ENCODE measurements around the gene IMPDH1. TPM values are rescaled to one million over a fixed set of nuclear protein-coding genes. Genes with fewer than 3 reads are reported as not detected.

IMPDH1 gene
- total and polyA plus RNA-seq, 10 of the 15 experiments (the other 5 are each of a cell fraction or from before 2014, with no cell fraction given) = 0.50 to 61.3 (median 41.8) TPM

GRCh38 chr7:128361411-128362379, 48.1 kb downstream of the IMPDH1 start, which contains the start of gene PRRT4 (continued):
- TF ChIP-seq IRF5 (IDR thresholded peaks at IDR 0.05; ENCODE audit: borderline replicate concordance) = no peak
- TF ChIP-seq MEF2A (IDR thresholded peaks at IDR 0.05; ENCODE audit: insufficient read depth, low read depth, low read length) = no peak
- no peak for TF ChIP-seq ZNF217 (IDR thresholded peaks at IDR 0.05)
- TF ChIP-seq MYC (IDR thresholded peaks at IDR 0.05; ENCODE audit: insufficient read depth, insufficient read length, insufficient replicate concordance, low read length, severe bottlenecking) = no peak
- TF ChIP-seq PAX8 (IDR thresholded peaks at IDR 0.05) = no peak
- TF ChIP-seq EZH2 (IDR thresholded peaks at IDR 0.05; ENCODE audit: borderline replicate concordance, control insufficient read depth, low read depth, low read length) = no peak
- TF ChIP-seq TCF12 (IDR thresholded peaks at IDR 0.05; ENCODE audit: low read depth, low read length) = no peak
- no peak for TF ChIP-seq BCL11A (IDR thresholded peaks at IDR 0.05; ENCODE audit: low read depth, low read length)
- TF ChIP-seq SPI1 (IDR thresholded peaks at IDR 0.05; ENCODE audit: borderline replicate concordance, insufficient read depth, low read depth, low read length) = no peak
- TF ChIP-seq TARDBP (IDR thresholded peaks at IDR 0.05; ENCODE audit: borderline replicate concordance) = no peak
- no peak for TF ChIP-seq IKZF1 (conservative IDR thresholded peaks at IDR 0.05)

DNA sequence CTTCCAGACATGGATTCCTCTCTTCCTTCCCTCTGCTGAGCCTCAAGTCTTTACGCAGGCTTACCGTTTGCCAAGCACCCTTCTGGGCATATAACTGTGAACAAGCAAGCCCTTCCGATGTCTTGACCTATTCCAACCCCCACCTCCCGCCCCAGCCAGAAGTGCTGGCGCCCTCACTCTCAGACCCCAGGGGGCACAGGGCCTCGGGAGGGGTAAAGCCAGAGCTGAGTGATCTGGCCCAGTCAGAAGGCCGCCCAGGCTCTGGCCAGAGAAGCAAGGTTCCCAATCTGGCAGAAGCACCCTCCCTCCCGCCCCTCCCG, 49.5 kb downstream of the IMPDH1 start:
- Histone ChIP-seq H3K9ac (ENCODE audit: control insufficient read depth, insufficient read depth, low read length) (no peak overlapping the region), H3K9me3 (replicated peaks; ENCODE audit: control insufficient read depth, insufficient read depth, low read length) (no peaks in the 10 kb centered on the region), H3K27ac (ENCODE audit: control insufficient read depth, insufficient read depth) (no peak overlapping the region), H2AFZ (ENCODE audit: control insufficient read depth, low read depth, low read length) (no peak overlapping the region), H3K27me3 (replicated peaks in 1 of 2; ENCODE audit: control insufficient read depth in 2 of 2, insufficient read depth in 2 of 2, low read length in 1 of 2) (peaks cover 19 to 31% of the 10 kb centered on the region in 2 experiments), H3K4me2 (ENCODE audit: control insufficient read depth, insufficient read depth) (no peak overlapping the region), H3K79me2 (ENCODE audit: control insufficient read depth, insufficient read depth, low read length) (no peaks in the 10 kb centered on the region), H4K20me1 (ENCODE audit: control insufficient read depth, insufficient read depth) (no peaks in the 10 kb centered on the region), H3K4me3 (no peak overlapping the region), H3K4me1 (ENCODE audit: control insufficient read depth, insufficient read depth, low read length) (no peaks in the 10 kb centered on the region), H3K36me3 (ENCODE audit: control insufficient read depth in 2 of 2, insufficient read depth in 2 of 2, low read length in 1 of 2) (no peaks in the 10 kb centered on the region)
- intact Hi-C loops (cut with micrococcal nuclease; ENCODE audit: unreplicated experiment) = no loop called here
- no peak for FAIRE-seq
- ChIA-PET SMC1A (ENCODE audit: uncharacterized antibody, unreplicated experiment) (no interaction called here), RAD21 (ENCODE audit: unreplicated experiment) (no interaction called here), POLR2A (no interaction called here), CTCF (no interaction called here)
- no TSS peak for BruUV-seq (replicated peaks)
- in situ Hi-C loops (cut with MboI) = no loop called here
- ATAC-seq = no peak
- WGBS (ENCODE audit: insufficient coverage, insufficient replicate concordance, low lambda C conversion rate, missing lambda C conversion rate) = 23% methylated on average over 8 of the region's 9 CpGs
- no peak for DNase-seq (ENCODE audit: low read depth, low spot score)
- TF ChIP-seq ESRRA (IDR thresholded peaks at IDR 0.05; ENCODE audit: low read length) (no peak), CBFB (IDR thresholded peaks at IDR 0.05; ENCODE audit: low read depth) (no peak), SMAD5 (IDR thresholded peaks at IDR 0.05; ENCODE audit: low read depth) (no peak), RELA (IDR thresholded peaks at IDR 0.05; ENCODE audit: borderline replicate concordance, partially characterized antibody) (no peak), RAD51 (IDR thresholded peaks at IDR 0.05) (no peak), NR2F1 (conservative IDR thresholded peaks at IDR 0.05) (no peak), FOXM1 (IDR thresholded peaks at IDR 0.05; ENCODE audit: low read depth, low read length) (no peak), STAT1 (conservative IDR thresholded peaks at IDR 0.05) (no peak)
- TF ChIP-seq, protein P1, sequence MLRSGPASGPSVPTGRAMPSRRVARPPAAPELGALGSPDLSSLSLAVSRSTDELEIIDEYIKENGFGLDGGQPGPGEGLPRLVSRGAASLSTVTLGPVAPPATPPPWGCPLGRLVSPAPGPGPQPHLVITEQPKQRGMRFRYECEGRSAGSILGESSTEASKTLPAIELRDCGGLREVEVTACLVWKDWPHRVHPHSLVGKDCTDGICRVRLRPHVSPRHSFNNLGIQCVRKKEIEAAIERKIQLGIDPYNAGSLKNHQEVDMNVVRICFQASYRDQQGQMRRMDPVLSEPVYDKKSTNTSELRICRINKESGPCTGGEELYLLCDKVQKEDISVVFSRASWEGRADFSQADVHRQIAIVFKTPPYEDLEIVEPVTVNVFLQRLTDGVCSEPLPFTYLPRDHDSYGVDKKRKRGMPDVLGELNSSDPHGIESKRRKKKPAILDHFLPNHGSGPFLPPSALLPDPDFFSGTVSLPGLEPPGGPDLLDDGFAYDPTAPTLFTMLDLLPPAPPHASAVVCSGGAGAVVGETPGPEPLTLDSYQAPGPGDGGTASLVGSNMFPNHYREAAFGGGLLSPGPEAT (IDR thresholded peaks at IDR 0.05; ENCODE audit: low read depth) = no peak

All from GM12878 (cell line).